ENCODE results near the gene TPP1. TPM values are rescaled to one million over a fixed set of nuclear protein-coding genes. Genes with fewer than 3 reads are reported as not detected.

TPP1 gene
- total and polyA plus RNA-seq, 5 donors from 2014 or later = 100 to 165 (median 136) TPM

DNA sequence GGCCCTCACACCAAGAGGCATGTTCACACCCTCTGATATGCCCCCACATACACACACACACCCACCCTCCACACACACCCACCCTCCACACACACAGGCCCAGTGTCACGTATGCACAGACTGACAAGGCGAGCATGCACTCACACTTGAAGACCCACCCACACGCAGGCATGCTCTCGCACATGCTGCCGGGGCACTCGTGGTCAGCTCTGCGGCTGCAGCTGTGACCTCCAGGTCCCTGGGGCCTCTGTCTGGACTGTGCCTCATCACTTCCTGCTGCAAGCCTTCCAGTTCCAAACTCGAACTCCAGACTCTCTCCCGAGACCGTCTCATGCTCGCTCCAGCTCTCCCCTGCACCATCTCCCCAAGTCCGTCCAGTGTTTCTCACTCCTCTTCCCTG is 26.8 kb upstream of the TPP1 start:
- Histone ChIP-seq H3K4me3 (ENCODE audit: low read depth, low read length) (peak overlapping the region; percentile 49), H3K4me1 (ENCODE audit: control insufficient read depth, insufficient read depth, low read length, poor library complexity, severe bottlenecking) (peaks cover 49% of the 10 kb centered on the region), H3K9me3 (ENCODE audit: control insufficient read depth in 2 of 2, low read length in 2 of 2) (no peaks in the 10 kb centered on the region), H3K36me3 (ENCODE audit: control insufficient read depth, insufficient read depth, low read length) (no peaks in the 10 kb centered on the region), H3K27me3 (ENCODE audit: control insufficient read depth, insufficient read depth, low read length) (peaks cover 5% of the 10 kb centered on the region), H3K27ac (ENCODE audit: insufficient read depth, low read length, poor library complexity, severe bottlenecking) (peak overlapping the region; percentile 81)
- no peaks in the 10 kb centered on the region for H3K27me3 Mint-ChIP-seq
- no peak overlapping the region for H3K27ac Mint-ChIP-seq
- H3K4me3 Mint-ChIP-seq = peak overlapping the region in 1 of 4 donors; percentile 46
- no peak for ATAC-seq (ENCODE audit: low read depth in 2 of 2)
- H3K36me3 Mint-ChIP-seq = no peaks in the 10 kb centered on the region
- no peaks in the 10 kb centered on the region for H3K4me1 Mint-ChIP-seq
- no peaks in the 10 kb centered on the region for H3K9me3 Mint-ChIP-seq
- no peak for DNase-seq

DNA sequence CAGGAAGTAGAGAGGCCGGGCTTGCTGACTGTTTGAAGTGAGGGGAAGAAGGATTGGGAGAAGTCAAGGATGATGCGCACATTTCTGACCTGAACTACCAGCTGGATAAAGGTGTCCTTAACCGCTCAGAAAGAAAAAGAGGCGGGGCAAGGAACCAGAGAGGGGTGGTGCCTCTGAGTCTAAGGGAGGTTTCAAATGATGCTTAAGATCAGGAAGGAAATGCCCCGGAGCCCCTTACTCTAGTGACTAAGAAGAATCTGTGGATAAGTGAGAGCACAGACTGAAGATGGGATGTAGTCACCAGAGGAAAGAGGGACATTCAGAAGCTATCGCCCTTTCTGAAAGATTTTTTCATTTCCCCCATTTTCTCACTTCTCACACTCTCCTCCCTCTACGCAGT is 23.7 kb upstream of the TPP1 start:
- no peak overlapping the region for H3K4me3 ChIP-seq (ENCODE audit: low read depth, low read length)
- Mint-ChIP-seq H3K4me3 (no peak overlapping the region), H3K4me1 (peaks cover 0 to 4% (median 0%) of the 10 kb centered on the region in 4 donors), H3K9me3 (no peaks in the 10 kb centered on the region), H3K27ac (no peak overlapping the region), H3K27me3 (no peaks in the 10 kb centered on the region), H3K36me3 (peaks cover 7% of the 10 kb centered on the region)
- DNase-seq = peak in 1 of 3 donors; percentile 30
- no peaks in the 10 kb centered on the region for H3K9me3 ChIP-seq (ENCODE audit: control insufficient read depth in 2 of 2, low read length in 2 of 2)
- ATAC-seq (ENCODE audit: low read depth in 2 of 2) = no peak
- no peaks in the 10 kb centered on the region for H3K36me3 ChIP-seq (ENCODE audit: control insufficient read depth, insufficient read depth, low read length)
- no peak overlapping the region for H3K27ac ChIP-seq (ENCODE audit: insufficient read depth, low read length, poor library complexity, severe bottlenecking)
- H3K4me1 ChIP-seq (ENCODE audit: control insufficient read depth, insufficient read depth, low read length, poor library complexity, severe bottlenecking) = peaks cover 43% of the 10 kb centered on the region
- peaks cover 2% of the 10 kb centered on the region for H3K27me3 ChIP-seq (ENCODE audit: control insufficient read depth, insufficient read depth, low read length)

DNA sequence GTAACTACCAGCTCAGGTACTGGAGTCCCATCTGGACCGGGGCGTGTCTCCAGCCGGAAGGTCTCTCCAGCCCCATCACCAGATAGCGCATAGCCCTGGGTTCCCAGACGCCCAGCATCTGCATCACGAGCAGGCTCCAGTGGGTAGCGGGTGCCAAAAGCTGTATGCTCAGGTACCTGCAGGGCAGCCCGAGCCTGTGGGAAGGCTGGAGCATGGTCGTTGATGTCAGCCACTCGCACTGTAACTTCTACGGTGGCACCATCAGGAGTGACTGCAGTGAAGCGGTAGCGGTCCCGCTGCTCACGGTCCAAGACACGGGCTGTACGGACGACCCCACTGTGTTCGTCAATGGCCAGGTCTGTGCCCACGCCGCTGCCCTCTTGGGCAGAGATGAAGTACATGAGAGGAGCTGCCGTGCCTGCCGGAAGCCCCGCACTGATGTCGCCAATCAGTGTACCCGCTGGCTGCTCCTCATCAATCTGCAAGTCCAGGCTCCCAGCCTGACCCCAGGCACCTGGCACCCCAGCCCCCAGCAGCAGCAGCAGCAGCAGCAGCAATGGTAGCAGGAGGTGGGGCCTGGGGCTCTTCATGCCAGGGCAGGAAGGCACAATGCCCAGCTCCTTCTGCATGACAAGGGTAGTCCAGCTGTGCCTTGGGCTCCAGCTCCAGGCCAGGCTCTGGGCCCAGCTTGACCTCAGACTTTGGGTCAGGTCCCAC is 21.9 kb upstream of the TPP1 start:
- Mint-ChIP-seq H3K9me3 (no peaks in the 10 kb centered on the region), H3K36me3 (peaks cover 7% of the 10 kb centered on the region), H3K27me3 (no peaks in the 10 kb centered on the region), H3K27ac (no peak overlapping the region), H3K4me3 (no peak overlapping the region), H3K4me1 (peaks cover 0 to 4% (median 0%) of the 10 kb centered on the region in 4 donors)
- no peak for ATAC-seq (ENCODE audit: low read depth in 2 of 2)
- no peak overlapping the region for H3K27ac ChIP-seq (ENCODE audit: insufficient read depth, low read length, poor library complexity, severe bottlenecking)
- DNase-seq = no peak
- H3K36me3 ChIP-seq (ENCODE audit: control insufficient read depth, insufficient read depth, low read length) = no peaks in the 10 kb centered on the region
- H3K4me1 ChIP-seq (ENCODE audit: control insufficient read depth, insufficient read depth, low read length, poor library complexity, severe bottlenecking) = peaks cover 24% of the 10 kb centered on the region
- no peaks in the 10 kb centered on the region for H3K9me3 ChIP-seq (ENCODE audit: control insufficient read depth in 2 of 2, low read length in 2 of 2)
- no peak overlapping the region for H3K4me3 ChIP-seq (ENCODE audit: low read depth, low read length)
- peaks cover 2% of the 10 kb centered on the region for H3K27me3 ChIP-seq (ENCODE audit: control insufficient read depth, insufficient read depth, low read length)

DNA sequence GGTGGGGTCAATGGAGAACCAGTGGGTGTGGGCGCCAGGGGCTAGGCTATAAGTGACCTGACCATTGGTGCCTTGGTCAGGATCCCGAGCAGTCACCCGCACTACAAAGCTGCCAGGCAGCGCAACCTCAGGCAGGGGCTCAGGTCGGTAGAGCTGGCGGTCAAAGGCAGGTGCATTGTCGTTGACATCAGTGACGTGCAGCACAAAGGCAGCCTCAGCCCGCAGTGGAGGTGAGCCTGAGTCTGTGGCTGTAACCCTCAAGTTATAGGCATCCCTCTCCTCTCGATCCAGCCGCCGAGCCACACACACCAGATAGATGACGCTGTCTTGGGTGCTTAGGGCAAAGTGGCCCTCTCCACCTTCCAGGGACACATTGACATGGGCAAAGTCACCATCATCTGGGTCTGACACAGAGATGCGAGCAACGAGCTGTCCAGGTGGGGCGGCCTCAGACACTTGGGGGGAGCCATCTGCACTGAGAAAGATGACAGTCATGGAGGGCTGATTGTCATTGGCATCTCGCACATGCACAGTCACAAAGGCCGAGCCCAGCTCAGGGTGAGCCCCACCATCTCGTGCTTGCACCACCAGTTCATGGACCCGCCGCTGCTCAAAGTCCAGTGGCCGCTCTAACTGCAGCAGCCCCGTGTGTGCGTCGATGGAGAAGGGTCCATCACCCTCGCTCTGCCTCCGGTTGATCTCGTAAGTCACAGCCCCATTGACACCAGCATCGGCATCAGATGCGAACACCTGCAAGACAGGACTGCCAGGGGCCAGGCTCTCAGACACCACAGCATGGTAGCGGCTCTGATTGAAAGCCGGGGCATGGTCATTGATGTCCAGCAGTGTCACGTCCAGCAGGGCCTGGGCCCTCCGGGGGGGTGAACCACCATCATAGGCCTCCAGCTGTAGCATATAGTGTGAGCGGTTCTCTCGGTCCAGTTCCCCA is 21.1 kb upstream of the TPP1 start:
- H3K36me3 Mint-ChIP-seq = peaks cover 7% of the 10 kb centered on the region

DNA sequence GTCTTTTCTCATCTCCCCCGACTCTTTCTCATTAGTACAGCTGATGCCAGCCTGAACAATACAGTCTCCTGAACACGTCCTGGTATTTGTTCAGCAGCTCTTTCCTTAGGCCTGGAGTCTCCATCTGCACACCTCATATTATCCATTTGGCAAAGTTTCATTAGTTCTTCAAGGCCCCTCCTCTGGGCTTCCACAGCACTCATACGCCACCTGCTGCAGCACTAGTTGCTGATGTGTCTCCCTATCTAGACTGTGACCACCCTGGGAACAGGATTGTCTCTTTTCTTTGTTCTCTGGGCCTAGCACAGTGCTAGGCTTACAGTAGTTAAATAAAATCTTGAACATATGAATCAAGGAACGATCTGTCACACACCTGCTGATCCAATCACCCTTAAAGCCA is 19.2 kb upstream of the TPP1 start:
- Mint-ChIP-seq H3K36me3 (peaks cover 7% of the 10 kb centered on the region), H3K27me3 (no peaks in the 10 kb centered on the region), H3K27ac (no peak overlapping the region), H3K4me1 (peaks cover 0 to 4% (median 0%) of the 10 kb centered on the region in 4 donors), H3K9me3 (no peaks in the 10 kb centered on the region), H3K4me3 (no peak overlapping the region)
- Histone ChIP-seq H3K9me3 (ENCODE audit: control insufficient read depth in 2 of 2, low read length in 2 of 2) (no peaks in the 10 kb centered on the region), H3K4me3 (ENCODE audit: low read depth, low read length) (no peak overlapping the region), H3K27me3 (ENCODE audit: control insufficient read depth, insufficient read depth, low read length) (no peaks in the 10 kb centered on the region), H3K4me1 (ENCODE audit: control insufficient read depth, insufficient read depth, low read length, poor library complexity, severe bottlenecking) (peaks cover 6% of the 10 kb centered on the region), H3K36me3 (ENCODE audit: control insufficient read depth, insufficient read depth, low read length) (no peaks in the 10 kb centered on the region), H3K27ac (ENCODE audit: insufficient read depth, low read length, poor library complexity, severe bottlenecking) (no peak overlapping the region)
- ATAC-seq (ENCODE audit: low read depth in 2 of 2) (no peak), DNase-seq (no peak)

More for the DNA sequence above, 21.1 kb upstream of the TPP1 start:
- no peak overlapping the region for H3K4me3 ChIP-seq (ENCODE audit: low read depth, low read length)
- H3K27me3 Mint-ChIP-seq = no peaks in the 10 kb centered on the region
- peaks cover 2% of the 10 kb centered on the region for H3K27me3 ChIP-seq (ENCODE audit: control insufficient read depth, insufficient read depth, low read length)
- H3K27ac Mint-ChIP-seq = peak overlapping the region in 2 of 3 donors; percentile 61 to 68
- no peaks in the 10 kb centered on the region for H3K9me3 Mint-ChIP-seq
- peaks cover 0 to 4% (median 0%) of the 10 kb centered on the region in 4 donors for H3K4me1 Mint-ChIP-seq
- ATAC-seq (ENCODE audit: low read depth in 2 of 2) (no peak), DNase-seq (no peak)
- H3K36me3 ChIP-seq (ENCODE audit: control insufficient read depth, insufficient read depth, low read length) = no peaks in the 10 kb centered on the region
- peaks cover 16% of the 10 kb centered on the region for H3K4me1 ChIP-seq (ENCODE audit: control insufficient read depth, insufficient read depth, low read length, poor library complexity, severe bottlenecking)
- no peaks in the 10 kb centered on the region for H3K9me3 ChIP-seq (ENCODE audit: control insufficient read depth in 2 of 2, low read length in 2 of 2)
- no peak overlapping the region for H3K27ac ChIP-seq (ENCODE audit: insufficient read depth, low read length, poor library complexity, severe bottlenecking)
- no peak overlapping the region for H3K4me3 Mint-ChIP-seq

DNA sequence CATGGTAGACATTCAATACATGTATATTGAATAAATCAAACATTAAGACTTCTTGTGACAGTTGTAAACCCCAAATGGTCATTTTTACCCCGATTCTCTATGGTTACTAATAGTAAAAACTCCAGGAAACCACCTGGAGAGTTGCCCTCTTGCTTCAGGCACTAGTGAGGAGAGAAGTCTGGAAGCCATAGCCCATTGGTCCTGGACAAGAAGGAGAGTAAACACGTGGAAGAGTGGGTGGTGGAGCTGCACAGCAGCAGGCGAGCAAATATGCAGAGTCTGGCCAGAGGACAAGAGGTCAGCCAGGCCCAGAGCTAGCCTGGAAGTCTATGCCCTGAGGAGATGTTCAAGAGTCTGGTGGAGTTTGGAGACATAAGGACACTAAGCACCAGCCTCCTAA is 18.6 kb upstream of the TPP1 start:
- Mint-ChIP-seq H3K27ac (no peak overlapping the region), H3K27me3 (no peaks in the 10 kb centered on the region), H3K9me3 (no peaks in the 10 kb centered on the region), H3K36me3 (peaks cover 7% of the 10 kb centered on the region), H3K4me3 (no peak overlapping the region), H3K4me1 (peaks cover 0 to 4% (median 0%) of the 10 kb centered on the region in 4 donors)
- H3K4me3 ChIP-seq (ENCODE audit: low read depth, low read length) = no peak overlapping the region
- DNase-seq (no peak), ATAC-seq (ENCODE audit: low read depth in 2 of 2) (no peak)
- no peak overlapping the region for H3K27ac ChIP-seq (ENCODE audit: insufficient read depth, low read length, poor library complexity, severe bottlenecking)
- H3K9me3 ChIP-seq (ENCODE audit: control insufficient read depth in 2 of 2, low read length in 2 of 2) = no peaks in the 10 kb centered on the region
- peaks cover 3% of the 10 kb centered on the region for H3K4me1 ChIP-seq (ENCODE audit: control insufficient read depth, insufficient read depth, low read length, poor library complexity, severe bottlenecking)
- no peaks in the 10 kb centered on the region for H3K36me3 ChIP-seq (ENCODE audit: control insufficient read depth, insufficient read depth, low read length)
- no peaks in the 10 kb centered on the region for H3K27me3 ChIP-seq (ENCODE audit: control insufficient read depth, insufficient read depth, low read length)

DNA sequence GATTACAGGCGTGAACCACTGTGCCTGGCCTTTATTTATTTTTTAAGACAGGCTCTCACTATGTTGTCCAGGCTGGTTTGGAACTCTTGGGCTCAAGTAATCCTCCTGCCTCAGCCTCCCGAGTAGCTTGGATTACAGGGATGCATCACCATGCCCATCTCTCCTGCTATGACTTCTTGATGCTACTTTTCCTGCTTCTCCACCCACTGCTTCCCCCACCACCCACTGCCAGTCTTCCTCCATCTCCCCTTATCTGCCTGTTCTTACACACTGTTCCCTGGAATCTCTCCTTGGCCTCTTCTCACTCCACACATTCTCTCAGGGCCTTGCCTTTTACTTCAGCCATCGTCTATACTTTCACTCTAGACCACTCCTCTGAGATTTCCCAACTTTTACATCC is 17.3 kb upstream of the TPP1 start:
- H3K27me3 Mint-ChIP-seq = no peaks in the 10 kb centered on the region
- H3K4me3 Mint-ChIP-seq = no peak overlapping the region
- H3K4me1 Mint-ChIP-seq = peaks cover 0 to 4% (median 0%) of the 10 kb centered on the region in 4 donors

More for the DNA sequence above, 17.3 kb upstream of the TPP1 start:
- Mint-ChIP-seq H3K9me3 (no peaks in the 10 kb centered on the region), H3K36me3 (peaks cover 8% of the 10 kb centered on the region), H3K27ac (no peak overlapping the region)
- Histone ChIP-seq H3K27ac (ENCODE audit: insufficient read depth, low read length, poor library complexity, severe bottlenecking) (no peak overlapping the region), H3K27me3 (ENCODE audit: control insufficient read depth, insufficient read depth, low read length) (no peaks in the 10 kb centered on the region), H3K36me3 (ENCODE audit: control insufficient read depth, insufficient read depth, low read length) (no peaks in the 10 kb centered on the region), H3K4me3 (ENCODE audit: low read depth, low read length) (no peak overlapping the region), H3K4me1 (ENCODE audit: control insufficient read depth, insufficient read depth, low read length, poor library complexity, severe bottlenecking) (no peaks in the 10 kb centered on the region), H3K9me3 (ENCODE audit: control insufficient read depth in 2 of 2, low read length in 2 of 2) (no peaks in the 10 kb centered on the region)
- ATAC-seq (ENCODE audit: low read depth in 2 of 2) (no peak), DNase-seq (no peak)
